Hippocampal formation (tissue), 2 donors: ENCODE results near the gene C20orf96.
"Not testable (repeated sequence)": the region's sequence is repeated elsewhere in the genome, so short reads cannot be mapped to it uniquely, and the experiment has no call there.

Experiments
- DNase-seq, 2 donors: peaks; one replicate each; lab custom pipeline; 2025; lab: John Stamatoyannopoulos, UW

The C20orf96 gene

GRCh38 chr20:290084-290831 is at the start of gene C20orf96:
Gene C20orf96, minus strand, starts transcription at chr20:290750. Its CDS starts 140 bp downstream, at chr20:290610.
- peak; percentile 78 to 84 for DNase-seq

- not testable (repeated sequence) for DNase-seq
These were observed 45.5 kb upstream of the C20orf96 start for GRCh38 chr20:336040-336439.

GRCh38 chr20:334578-334977 is 44.0 kb upstream of the C20orf96 start:
- no peak for DNase-seq

- peak; percentile 65 for DNase-seq
These were observed 39.9 kb upstream of the C20orf96 start for GRCh38 chr20:330233-331149.

GRCh38 chr20:329851-330232 is 39.3 kb upstream of the C20orf96 start:
- DNase-seq, result no peak

- no peak for DNase-seq
These were observed 38.6 kb upstream of the C20orf96 start for GRCh38 chr20:328975-329695.

- DNase-seq, result no peak
These were observed 37.8 kb upstream of the C20orf96 start for GRCh38 chr20:328027-328974.

GRCh38 chr20:327186-328026 is 36.9 kb upstream of the C20orf96 start:
- DNase-seq, result peak; percentile 84 to 85

GRCh38 chr20:326645-327185 is 36.2 kb upstream of the C20orf96 start:
- no peak for DNase-seq

- DNase-seq, result peak; percentile 57 to 62
These were observed 35.5 kb upstream of the C20orf96 start for GRCh38 chr20:325889-326644.

GRCh38 chr20:325045-325888 is 34.7 kb upstream of the C20orf96 start, which contains the start of gene SOX12:
Gene SOX12, plus strand, starts transcription at chr20:325552. Its CDS starts 373 bp downstream, at chr20:325925.
- DNase-seq, result peak; percentile 93 to 95

- DNase-seq, result peak; percentile 70 to 79
These were observed 33.9 kb upstream of the C20orf96 start for GRCh38 chr20:324177-325044.

GRCh38 chr20:316316-317068 is 25.9 kb upstream of the C20orf96 start:
- DNase-seq, result no peak

- no peak for DNase-seq
These were observed 23.4 kb upstream of the C20orf96 start for GRCh38 chr20:313948-314347.

GRCh38 chr20:313402-313801 is 22.9 kb upstream of the C20orf96 start:
- no peak for DNase-seq

GRCh38 chr20:312866-313265 is 22.3 kb upstream of the C20orf96 start:
- DNase-seq, result no peak
